ENCODE measurements around the gene CDS1.
"Not testable (repeated sequence)": the region's sequence is repeated elsewhere in the genome, so short reads cannot be mapped to it uniquely, and the experiment has no call there.

The CDS1 gene

DNA sequence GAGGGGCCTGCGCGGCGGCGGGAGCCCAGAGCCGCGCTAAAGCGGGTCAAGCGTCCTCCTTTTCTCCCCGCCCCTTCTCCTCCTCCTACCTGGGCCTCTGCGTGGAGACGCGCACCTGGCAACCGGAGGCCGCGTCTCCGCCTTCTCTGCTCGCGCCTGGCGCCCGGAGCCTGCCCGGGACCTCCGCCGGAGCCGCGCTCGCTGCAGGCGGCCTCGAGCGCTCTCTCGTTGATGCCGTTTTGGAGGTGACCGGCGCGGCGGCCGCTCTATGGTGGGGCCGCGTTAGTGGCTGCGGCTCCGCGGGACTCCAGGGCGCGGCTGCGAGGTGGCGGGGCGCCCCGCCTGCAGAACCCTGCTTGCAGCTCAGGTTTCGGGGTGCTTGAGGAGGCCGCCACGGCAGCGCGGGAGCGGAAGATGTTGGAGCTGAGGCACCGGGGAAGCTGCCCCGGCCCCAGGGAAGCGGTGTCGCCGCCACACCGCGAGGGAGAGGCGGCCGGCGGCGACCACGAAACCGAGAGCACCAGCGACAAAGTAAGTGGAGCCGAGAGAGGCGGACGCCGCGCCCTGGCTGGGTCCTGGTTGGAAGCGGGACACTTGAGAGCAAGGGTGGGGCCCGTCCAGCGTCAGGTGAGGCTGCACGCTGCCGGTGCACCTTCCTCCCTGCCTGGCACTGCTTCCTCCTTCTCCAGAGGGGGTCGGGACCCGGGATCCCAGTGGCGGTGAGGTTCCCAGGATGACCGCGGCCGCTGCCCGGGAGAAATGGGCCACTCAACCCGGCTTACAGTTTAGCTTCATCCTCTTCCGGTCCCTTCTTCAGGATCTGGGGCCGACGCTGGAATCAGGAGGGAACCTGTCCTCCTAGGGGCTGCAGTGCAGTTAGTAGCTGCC lies at the start of gene CDS1:
TSS of gene CDS1 (plus strand) at position 140 of the 888 bp plus-strand sequence. CDS start at position 415, 275 bp downstream.
- DNase-seq, result peak; percentile 58

DNA sequence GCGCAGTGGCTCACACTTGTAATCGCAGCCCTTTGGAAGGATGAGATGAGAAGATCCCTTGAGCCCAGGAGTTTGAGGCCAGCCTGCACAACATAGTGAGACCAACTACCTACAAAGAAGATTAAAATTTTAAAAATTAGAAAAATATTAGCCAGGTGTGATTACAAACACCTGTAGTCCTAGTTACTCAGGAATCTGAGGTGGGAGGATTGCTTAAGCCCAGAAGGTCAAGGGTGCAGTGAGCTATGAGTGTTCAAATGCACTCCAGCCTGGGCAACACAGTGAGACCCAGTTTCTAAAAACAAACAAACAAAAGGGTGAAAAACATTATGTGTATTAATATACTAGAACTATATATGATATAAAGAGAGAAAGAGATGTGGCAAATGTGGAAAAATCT lies 47.0 kb upstream of the CDS1 start:
- DNase-seq, result no peak

DNA sequence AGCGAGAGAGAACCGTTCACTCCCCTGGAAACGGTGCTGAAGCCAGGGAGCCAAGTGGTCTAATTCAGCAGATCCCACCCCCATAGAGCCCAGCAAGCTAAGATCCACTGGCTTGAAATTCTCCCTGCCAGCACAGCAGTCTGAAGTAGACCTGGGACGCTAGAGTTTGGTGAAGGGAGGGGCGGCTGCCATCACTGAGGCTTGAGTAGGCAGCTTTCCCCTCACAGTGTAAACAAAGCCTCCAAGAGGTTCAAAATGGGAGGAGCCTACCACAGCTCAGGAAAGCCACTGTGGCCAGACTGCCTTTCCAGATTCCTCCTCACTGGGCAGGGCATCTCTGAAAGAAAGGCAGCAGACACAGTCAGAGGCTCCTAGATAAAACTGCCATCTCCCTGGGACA lies 37.8 kb upstream of the CDS1 start:
- no peak for DNase-seq

DNA sequence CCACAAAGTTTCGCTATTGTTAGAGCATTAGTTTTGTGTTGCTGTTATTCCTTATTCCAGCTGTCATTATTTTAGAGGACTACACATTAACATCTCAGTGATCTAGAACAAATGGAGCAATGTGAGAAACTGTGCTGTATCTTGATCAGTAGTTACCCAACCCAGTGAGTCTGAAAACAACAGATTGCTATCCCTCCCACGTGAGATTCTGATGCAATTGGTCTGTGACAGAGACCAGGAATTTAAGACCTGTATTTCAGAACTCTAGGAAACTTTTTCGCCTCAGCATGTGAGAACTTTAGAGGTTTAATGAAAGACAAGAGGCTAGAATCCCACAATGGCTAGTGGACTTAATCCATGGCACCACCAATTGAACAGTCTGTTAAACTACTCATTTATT lies 35.7 kb upstream of the CDS1 start:
- no peak for DNase-seq

DNA sequence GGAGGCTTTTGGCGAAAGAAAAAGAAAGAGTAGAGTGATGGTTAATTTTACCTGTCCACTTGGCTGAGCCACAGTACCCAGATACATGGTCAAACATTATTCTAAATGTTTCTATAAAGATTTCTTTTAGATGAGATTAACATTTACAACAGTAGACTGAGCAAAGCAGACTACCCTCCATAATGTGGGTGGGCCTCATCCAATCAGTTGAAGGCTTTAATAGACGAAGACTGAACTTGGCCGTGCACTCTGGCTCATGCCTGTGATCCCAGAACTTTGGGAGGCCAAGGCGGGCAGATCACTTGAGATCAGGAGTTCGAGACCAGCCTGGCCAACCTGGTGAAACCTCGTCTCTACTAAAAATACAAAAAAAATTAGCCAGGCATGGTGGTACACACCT lies 33.7 kb upstream of the CDS1 start:
- DNase-seq, result not testable (repeated sequence)

DNA sequence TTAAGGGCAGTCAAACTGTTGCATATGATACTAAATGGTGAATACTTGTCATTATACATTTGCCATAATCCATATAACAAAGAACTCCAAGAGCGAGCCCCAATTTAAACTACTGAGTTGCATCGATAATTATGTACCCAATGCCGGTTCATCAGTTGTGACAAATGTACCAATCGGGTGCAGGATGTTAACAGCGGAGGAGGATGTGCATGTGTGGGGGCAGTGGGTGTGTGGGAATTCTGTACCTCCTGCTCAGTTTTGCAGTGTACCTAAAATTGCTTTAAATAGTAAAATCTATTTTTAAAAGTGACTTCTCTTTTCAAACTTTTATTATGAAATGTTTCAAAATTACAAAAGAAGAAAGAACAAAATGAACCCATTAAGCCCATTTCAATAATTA lies 20.8 kb upstream of the CDS1 start:
- DNase-seq, result no peak

DNA sequence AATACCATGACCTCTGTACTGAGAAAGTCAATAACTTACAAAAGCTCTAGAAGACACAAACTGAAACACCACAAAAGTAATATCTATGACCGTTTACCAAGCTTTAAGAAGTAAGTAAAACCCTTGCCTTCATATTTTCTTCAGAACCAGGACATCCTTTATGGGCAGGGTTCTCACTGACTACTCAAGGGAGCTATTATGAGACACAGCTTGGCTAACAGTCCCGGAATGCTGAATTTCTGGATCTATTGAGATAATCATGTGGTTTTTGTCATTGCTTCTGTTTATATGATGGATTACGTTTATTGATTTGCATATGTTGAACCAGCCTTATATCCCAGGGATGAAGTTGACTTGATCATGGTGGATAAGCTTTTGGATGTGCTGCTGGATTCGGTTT lies 19.9 kb upstream of the CDS1 start:
- DNase-seq, result no peak

DNA sequence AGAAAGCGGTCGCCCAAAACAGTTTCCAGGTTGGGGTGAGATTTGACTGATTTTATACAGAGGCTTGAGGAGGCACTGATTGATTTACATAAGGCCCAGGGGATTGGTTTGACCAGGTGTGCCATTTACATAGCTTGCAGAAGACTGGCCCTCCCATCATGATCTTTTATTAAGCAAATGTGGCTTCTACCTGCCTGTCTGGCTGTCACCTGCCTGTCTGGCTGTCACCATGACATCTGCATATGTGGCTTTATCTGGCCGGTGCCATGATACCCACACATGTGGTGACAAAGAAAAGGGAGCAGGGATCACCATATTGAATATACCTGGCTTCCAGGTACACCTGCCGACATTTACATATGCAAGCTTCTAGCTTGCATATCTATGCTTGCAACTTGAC lies 17.0 kb upstream of the CDS1 start:
- DNase-seq, result no peak

DNA sequence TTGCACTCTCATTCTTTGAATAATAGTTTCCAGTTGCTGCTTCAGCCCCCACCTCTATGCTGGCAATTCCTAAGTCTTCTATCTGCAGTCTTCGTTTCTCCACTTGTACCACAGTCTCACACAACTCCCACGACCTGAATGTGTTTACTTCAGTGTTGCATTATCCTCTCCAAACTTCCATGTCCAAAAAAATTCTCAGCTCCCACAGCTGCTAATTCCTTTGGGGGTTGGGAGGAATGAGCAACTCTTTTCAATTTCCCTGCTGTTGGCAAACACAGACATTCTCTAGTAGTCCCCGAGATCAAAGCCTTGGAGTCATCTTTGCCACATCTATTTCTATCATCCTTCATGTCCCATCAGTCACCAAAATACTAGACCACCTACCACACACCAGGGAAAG lies 14.4 kb upstream of the CDS1 start:
- no peak for DNase-seq

DNA sequence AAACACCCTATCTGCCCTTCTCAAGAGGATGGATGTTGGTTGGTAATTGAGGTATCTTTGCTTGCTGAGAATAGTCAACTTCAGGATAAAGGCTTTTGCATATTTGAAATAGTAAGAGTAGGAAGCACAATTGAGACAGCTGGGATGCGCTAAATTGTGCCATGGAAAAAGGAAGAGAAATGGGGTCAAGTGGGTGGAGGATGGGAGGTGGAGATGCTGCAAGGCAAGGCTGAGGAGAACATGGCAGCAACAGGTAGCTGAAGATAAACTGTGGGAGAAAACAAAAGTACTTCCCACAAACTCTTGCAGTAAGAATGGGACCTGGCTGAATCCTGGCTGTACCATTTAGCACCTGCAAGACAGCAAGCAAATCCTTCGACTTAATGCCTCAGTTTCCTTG lies 13.9 kb upstream of the CDS1 start:
- no peak for DNase-seq

DNA sequence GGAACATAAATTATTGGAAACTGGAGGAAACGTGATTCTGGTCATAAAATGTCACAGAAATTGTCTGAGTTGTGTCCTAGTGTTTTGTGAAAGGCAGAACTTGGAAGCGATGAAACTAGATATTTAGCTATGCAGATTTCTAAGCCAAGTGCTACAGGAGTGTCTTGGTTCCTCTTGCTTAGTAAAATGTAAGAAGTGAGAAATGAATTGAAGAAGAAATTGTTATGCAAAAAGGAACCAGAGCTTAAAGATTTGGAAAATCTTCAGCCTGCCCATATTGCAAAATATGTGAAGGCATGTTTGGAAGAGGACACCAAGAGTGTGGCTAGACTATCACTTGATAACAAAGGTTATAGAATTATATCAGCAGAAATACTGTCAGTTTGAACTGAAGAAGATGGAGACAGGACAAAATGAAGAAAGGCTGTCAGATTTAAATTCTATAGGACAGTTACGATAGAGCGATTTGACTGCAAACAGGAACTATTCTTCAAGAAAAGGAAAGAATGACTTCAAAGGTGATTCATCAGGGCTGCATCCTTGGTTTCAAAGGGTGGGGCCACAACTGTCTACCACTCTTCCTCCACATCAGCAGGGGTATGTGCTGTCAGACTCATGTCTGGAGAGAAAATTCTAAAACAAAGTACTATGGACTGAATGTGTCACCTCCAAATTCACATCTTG lies 9.4 kb upstream of the CDS1 start:
- peak; percentile 19 for DNase-seq

DNA sequence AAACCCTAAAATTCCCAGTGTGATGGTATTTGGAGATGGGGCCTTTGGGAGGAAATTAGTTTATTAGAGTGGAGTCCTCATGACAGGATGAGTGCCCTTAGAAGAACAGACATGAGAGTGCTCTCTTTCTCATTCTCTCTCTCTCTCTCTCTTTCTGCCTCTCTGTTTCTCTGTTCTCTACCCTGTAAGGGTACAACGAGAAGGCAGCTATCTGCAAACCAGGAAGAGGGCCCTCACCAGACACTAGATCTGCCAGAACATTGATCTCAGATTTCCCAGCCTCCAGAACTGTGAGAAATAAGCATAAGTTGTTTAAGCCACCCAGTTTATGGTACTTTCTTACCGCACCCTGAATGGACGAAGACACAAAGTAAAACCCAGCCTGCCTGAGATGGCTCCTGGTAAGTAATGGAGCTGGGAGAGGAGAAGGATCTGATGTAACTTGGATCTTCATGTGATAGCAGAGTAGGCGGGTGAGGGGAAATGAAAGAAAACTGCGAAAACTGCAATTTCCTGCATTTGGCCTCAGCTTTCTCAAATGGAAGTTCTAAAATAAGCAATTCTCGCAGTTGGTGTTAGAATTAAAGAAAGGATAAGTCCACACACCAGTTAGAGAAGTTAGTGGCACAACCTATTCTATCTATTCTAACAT lies 8.7 kb upstream of the CDS1 start:
- no peak for DNase-seq

DNA sequence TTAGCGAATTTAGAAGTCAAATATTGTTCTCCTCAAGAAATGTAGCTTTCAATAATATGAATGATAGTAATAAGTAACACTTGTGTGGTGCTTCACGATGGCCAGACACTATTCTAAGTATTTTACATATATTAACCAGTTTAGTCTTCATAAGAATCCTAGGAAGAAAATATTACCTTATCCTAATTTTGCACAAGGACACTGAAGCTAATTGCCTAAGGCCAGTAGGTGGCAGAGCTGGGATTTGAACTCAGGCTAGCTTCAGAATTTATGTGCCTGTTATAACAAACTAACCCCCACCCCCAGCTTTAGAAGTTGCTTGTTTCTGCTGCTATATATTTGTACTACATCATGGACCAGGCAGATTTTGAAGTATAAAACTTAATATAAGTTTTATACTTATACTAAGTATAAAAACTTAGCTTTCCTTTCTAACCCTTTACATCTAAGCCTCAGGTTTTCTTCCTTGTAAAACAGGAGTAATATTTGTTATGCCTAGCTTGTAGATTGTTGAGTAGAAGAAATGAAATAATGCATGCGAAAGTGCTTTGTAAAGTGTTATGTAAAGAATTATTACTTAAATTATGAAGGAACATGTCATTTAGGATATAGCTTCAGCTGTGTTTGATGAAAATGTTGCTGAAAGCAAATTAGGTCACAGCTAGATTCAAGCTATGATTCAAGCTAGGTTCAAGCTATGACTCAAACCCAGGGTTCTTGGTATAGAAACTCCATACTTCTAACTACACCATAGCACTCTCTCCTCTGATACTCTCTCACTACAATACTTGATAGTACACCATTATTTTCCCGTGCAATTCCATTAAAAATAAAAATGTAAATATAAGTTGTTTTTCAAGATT lies 4.2 kb upstream of the CDS1 start:
- peak; percentile 72 for DNase-seq

DNA sequence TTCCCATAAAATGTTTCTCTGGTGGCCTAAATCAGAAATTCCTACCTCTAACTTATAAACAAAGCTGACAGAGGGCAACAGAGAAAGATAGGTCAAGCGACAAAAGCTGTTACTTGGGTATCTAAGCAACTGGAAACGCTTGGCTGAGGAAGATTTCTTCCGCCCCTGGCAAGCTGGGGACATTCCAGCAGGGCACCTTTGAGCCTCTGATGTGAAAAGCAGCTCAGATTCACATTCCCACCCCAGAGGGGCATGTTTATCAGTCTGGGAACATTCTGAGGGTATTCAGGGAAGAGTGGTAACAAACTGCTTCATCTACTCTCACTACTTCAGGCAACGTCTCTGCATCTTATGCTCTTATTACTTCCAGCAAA lies 3.5 kb upstream of the CDS1 start:
- peak; percentile 55 for DNase-seq

DNA sequence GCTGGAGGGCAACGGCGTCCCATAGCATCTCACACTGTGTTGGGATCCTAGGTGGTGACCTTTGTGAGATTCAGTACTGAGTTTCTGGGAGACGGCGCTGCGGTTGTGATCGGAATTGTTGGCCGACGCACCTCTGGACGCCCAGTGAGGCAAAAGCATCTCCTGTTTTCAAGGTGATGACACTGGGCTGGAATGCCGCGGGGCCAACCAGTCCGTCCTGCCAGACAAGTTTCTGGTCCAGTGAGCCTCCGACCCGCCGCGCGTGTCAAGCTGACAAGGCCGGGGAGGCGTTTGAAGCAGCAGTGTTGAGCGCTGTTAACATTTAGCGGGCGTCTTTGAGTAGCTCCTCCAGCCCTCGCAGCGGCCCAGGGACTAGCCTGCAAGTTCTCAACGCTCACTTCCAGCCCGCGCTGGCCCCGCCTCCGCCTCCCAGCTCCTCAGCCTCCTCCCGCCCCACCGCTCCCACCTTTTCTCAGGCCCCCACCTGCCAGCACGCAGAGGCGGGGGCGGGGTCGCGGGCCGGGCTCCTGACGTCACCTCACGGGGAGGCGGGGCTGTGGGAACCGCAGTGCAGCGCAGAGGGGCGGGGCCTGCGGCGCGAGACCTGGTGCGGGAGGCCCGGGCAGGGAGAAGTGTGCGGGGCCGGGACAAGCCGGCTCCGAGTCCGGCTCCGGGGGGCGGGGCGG lies 482 bp upstream of the CDS1 start:
- DNase-seq, result peak; percentile 91

DNA sequence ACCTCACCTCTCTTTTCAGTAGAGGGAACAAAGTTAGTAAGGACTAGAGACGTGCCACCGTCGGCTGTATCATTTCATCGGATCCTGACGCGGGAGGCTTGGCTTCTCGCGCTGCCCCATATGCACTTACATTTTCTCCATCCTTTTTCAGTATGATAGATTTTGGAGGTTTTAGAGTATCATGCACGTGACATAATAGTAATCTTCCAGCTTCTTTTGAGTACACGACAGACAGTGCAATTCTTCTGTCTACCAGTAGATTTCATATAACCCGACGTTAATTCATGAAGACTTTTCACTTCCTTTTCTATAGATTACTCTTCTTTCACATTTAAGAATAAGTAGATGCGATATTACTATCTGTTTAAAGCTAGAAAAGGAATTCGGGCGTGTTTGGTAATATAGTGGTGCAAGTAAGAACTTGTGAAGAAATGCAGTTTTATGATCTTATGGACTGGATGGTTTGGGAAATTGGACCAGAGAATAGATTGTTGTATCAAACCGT lies 1.0 kb downstream of the CDS1 start:
- peak; percentile 54 for DNase-seq

DNA sequence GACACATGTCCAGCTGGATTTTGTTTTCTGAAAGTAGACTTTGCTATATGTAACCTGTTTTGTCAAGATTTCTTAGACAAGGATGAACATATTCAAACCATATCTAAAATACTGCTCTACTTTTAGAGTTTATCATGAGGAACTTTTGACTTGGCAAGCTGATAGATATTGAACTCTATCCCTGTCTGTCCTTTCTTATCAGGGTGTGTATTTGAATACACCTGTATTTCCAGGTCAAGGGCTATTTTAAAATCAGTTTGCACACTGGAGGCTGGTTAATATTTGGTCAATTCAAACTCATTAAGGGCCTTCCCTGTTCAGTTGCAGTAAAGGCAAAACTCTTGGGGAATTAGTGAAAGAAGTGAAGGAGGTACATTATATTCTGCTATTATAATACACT lies 2.3 kb downstream of the CDS1 start:
- DNase-seq, result no peak

DNA sequence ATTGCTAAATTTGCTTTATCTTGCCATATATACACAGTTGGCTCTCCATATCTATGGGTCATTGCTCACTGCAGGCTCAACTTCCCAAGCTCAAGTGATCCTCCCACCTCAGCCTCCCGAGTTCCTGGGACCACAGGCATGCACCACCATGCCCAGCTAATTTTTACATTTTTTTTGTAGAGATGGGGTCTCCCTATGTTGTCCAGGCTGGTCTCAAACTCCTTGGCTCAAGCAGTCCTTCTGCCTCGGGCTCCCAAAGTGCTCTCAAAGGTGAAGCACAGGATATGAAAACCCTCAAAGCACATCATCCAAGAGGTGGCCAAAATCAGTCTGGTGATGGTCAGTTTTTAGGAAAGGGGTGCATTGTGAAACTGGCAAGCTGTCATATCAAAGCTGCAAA lies 11.8 kb downstream of the CDS1 start:
- DNase-seq, result no peak

DNA sequence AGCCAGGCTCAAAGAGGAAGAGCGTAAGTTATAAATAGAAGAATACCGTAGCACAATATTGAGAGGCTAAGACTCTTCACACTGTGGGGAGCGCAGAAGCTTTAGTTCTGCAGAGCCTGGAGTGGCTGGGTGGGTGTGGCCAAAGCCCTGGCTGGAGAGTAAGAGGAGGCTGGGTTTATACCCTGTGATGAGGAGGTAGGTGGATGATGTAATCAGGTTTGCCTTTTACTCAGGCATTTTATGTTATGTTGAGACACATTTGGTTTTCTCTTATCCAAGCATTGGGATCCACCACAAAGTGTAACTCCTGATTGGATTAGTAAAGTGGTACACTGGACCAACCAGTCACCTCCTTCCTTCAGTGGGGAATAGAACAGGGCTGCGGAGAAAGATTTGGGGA lies 13.9 kb downstream of the CDS1 start:
- peak; percentile 6 for DNase-seq

DNA sequence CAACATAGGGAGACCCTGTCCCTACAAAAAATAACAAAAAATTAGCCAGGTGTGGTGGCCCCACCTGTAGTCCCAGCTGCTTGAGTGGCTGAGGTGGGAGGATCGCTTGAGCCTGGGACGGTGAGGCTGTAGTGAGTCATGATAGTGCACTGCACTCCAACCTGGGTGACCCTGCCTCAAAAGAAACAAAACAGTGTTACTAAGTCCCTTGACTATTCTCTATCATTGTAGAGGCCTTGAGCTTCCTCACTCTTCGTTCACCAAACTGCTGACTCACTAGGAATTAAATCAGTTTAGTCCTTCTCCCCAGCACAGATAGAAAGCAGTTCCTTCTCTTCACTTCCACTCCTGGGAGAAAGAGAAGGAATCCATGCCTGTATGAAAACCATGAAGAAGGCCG lies 14.5 kb downstream of the CDS1 start:
- DNase-seq, result peak; percentile 19

DNA sequence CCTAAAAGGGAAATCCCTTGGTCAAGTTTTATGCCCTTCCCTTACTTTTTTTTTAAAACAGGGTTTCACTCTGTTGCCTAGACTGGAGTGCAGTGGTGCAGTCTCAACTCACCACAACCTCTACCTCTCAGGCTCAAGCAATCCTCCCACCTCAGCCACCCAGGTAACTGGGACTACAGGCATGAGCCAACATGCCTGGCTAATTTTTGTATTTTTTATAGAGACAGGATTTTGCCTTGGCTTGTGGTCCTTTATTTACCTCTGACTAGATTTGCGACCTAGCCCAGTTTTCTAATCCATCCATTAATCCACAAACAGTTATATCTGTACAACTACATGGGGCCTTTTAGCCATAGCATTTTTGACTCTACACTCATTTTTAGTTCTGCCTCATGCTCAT lies 23.7 kb downstream of the CDS1 start:
- no peak for DNase-seq

DNA sequence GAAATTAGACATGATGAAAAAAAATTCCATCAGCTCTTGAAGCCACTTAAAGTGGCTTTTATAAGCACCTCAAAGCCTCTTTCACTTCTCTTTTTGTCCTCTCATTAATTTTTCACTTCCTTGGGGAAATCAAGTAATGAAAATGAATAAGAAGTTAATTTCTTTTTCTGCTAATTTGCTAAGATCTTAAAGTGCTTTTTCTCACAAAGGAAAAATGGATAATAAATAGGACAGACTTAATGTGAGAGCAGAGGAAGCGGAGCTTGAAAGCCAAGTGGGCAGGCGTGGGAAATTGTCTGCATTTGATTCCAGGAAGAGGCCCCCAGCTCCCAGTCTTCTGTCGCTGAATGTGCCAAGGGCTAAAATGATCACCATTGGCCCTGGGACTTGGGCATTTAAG lies 28.6 kb downstream of the CDS1 start:
- no peak for DNase-seq

Data from kidney glomerular epithelial cell (primary cell).